ENCODE measurements around the gene PNLIP.

PNLIP gene

GRCh38 chr10:116545756-116546155 is at the start of gene PNLIP:
Gene PNLIP (plus strand): TSS chr10:116545931. CDS start chr10:116546093, 162 bp downstream.
- ATAC-seq = no peak

GRCh38 chr10:116504786-116505185 is 40.9 kb upstream of the PNLIP start:
- ATAC-seq = no peak

GRCh38 chr10:116510565-116510964 is 35.2 kb upstream of the PNLIP start:
- ATAC-seq = no peak

GRCh38 chr10:116511365-116511764 is 34.4 kb upstream of the PNLIP start:
- ATAC-seq = no peak

- no peak for ATAC-seq
These were observed 24.1 kb upstream of the PNLIP start for GRCh38 chr10:116521424-116522290.

- ATAC-seq = no peak
These were observed 22.8 kb upstream of the PNLIP start for GRCh38 chr10:116522803-116523381.

GRCh38 chr10:116524736-116525135 is 21.0 kb upstream of the PNLIP start:
- no peak for ATAC-seq

- no peak for ATAC-seq
These were observed 19.5 kb upstream of the PNLIP start for GRCh38 chr10:116526219-116526618.

- no peak for ATAC-seq
These were observed 8.9 kb upstream of the PNLIP start for GRCh38 chr10:116536810-116537209.

- no peak for ATAC-seq
These were observed 7.3 kb upstream of the PNLIP start for GRCh38 chr10:116538456-116538855.

GRCh38 chr10:116538992-116539391 is 6.7 kb upstream of the PNLIP start:
- no peak for ATAC-seq

GRCh38 chr10:116540814-116541213 is 4.9 kb upstream of the PNLIP start:
- no peak for ATAC-seq

- ATAC-seq = no peak
These were observed 3.6 kb upstream of the PNLIP start for GRCh38 chr10:116542007-116542677.

- no peak for ATAC-seq
These were observed 609 bp upstream of the PNLIP start for GRCh38 chr10:116545122-116545521.

GRCh38 chr10:116548301-116548700 is 2.6 kb downstream of the PNLIP start:
- no peak for ATAC-seq

GRCh38 chr10:116553378-116553980 is 7.7 kb downstream of the PNLIP start:
- no peak for ATAC-seq

GRCh38 chr10:116554628-116555027 is 8.9 kb downstream of the PNLIP start:
- ATAC-seq = no peak

GRCh38 chr10:116555880-116556279 is 10.1 kb downstream of the PNLIP start:
- no peak for ATAC-seq

GRCh38 chr10:116557305-116557880 is 11.7 kb downstream of the PNLIP start:
- ATAC-seq = no peak

GRCh38 chr10:116565534-116565933 is 19.8 kb downstream of the PNLIP start:
- ATAC-seq = no peak

GRCh38 chr10:116566932-116567331 is 21.2 kb downstream of the PNLIP start:
- no peak for ATAC-seq

GRCh38 chr10:116567335-116567734 is 21.6 kb downstream of the PNLIP start:
- ATAC-seq = no peak

- no peak for ATAC-seq
These were observed 29.1 kb downstream of the PNLIP start for GRCh38 chr10:116574797-116575196.
